ENCODE measurements around the gene PPP6R2. TPM values are rescaled to one million over a fixed set of nuclear protein-coding genes. Genes with fewer than 3 reads are reported as not detected.

PPP6R2 gene
- total and polyA plus RNA-seq, 2 of the 8 experiments (the other 6 are each of a cell fraction or from before 2014, with no cell fraction given), result 25.0 to 32.2 TPM

DNA sequence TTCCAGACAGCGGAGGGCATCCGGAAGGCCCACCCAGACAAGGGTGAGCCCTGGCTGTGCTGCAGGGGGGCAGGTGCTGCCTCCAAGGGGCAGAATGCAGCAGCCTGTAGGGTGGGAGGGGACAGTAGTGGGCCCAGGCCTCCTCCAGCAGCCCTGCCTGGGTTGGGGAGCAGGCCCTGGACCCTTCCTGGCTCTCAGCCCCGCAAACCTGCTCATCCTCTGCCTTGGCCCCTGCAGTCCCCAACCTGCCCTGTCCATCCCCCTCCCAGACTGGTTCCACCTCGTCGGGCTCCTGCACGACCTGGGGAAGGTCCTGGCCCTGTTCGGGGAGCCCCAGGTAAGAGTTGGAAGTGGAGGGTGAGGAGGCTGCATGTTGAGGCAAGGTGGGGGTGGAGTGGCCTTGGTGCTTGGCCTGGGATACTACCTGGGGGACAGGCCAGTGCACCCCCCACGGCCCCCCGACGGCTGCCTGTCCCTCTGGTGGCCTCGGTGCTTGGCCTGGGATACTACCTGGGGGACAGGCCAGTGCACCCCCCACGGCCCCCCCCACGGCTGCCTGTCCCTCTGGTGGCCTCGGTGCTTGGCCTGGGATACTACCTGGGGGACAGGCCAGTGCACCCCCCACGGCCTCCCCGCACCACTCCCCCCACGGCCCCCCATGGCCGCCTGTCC lies 145.0 kb downstream of the PPP6R2 start (continued):
- TF ChIP-seq, protein P1, sequence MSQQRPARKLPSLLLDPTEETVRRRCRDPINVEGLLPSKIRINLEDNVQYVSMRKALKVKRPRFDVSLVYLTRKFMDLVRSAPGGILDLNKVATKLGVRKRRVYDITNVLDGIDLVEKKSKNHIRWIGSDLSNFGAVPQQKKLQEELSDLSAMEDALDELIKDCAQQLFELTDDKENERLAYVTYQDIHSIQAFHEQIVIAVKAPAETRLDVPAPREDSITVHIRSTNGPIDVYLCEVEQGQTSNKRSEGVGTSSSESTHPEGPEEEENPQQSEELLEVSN (IDR thresholded peaks at IDR 0.05), result no peak
- TF ChIP-seq ZNF274 (IDR thresholded peaks at IDR 0.05; ENCODE audit: borderline replicate concordance, extremely low read depth, low read length), result no peak
- no peak for TF ChIP-seq SP1 (IDR thresholded peaks at IDR 0.05; ENCODE audit: low read depth, low read length)
